Prostate gland (tissue), 2 donors: ENCODE results near the gene BIN1.

Experiments
- POLR2A ChIP-seq: fragments of 450-650 bp; IDR thresholded peaks from one replicate; pipeline ENCODE4 v1.6.1; 2016; ENCODE audit warnings: antibody characterized with exemption, mild to moderate bottlenecking
- TF ChIP-seq, protein P1 (sequence below), 4 experiments: fragments of 200-600 bp in 2 of 4; fragments of 450-650 bp in 2 of 4; sonication (generic) in 2 of 4; IDR thresholded peaks; 1 replicate in 3 of 4; 2 replicates in 1 of 4; pipeline ENCODE4 v1.5.1; 2016 to 2019; ENCODE audit warnings: antibody characterized with exemption in 4 of 4, mild to moderate bottlenecking in 2 of 4, moderate library complexity in 2 of 4

DNA sequence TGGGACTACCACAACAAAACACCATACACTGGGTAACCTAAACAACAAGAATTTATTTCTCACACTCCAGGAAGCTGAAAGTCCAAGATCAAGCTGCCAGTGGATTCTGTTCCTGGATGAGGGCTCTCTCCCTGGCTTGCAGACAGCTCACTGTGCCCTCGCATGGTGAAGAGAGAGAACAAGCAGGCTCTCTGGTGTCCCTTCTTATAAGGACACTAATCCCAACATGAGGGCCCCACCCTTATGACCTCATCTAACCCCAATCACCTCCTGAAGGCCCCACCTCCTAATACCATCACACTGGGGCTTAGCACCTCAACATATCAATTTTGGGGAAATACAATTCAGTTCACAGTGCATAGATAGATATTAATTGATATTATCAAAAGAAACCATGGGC, 83.5 kb downstream of the BIN1 start:
- TF ChIP-seq POLR2A: no peak
- TF ChIP-seq, protein P1, sequence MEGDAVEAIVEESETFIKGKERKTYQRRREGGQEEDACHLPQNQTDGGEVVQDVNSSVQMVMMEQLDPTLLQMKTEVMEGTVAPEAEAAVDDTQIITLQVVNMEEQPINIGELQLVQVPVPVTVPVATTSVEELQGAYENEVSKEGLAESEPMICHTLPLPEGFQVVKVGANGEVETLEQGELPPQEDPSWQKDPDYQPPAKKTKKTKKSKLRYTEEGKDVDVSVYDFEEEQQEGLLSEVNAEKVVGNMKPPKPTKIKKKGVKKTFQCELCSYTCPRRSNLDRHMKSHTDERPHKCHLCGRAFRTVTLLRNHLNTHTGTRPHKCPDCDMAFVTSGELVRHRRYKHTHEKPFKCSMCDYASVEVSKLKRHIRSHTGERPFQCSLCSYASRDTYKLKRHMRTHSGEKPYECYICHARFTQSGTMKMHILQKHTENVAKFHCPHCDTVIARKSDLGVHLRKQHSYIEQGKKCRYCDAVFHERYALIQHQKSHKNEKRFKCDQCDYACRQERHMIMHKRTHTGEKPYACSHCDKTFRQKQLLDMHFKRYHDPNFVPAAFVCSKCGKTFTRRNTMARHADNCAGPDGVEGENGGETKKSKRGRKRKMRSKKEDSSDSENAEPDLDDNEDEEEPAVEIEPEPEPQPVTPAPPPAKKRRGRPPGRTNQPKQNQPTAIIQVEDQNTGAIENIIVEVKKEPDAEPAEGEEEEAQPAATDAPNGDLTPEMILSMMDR (IDR thresholded peaks at IDR 0.05): no peak
